Liver (tissue), 9 donors: ENCODE measurements around the gene CSF2RB. TPM values are rescaled to one million over a fixed set of nuclear protein-coding genes. Genes with fewer than 3 reads are reported as not detected.

ENCODE experiments used
- DNase-seq: peaks from one replicate; pipeline ENCODE4 v3.0.0-alpha.2; 2017; ENCODE audit warnings: low spot score
- H3K27ac ChIP-seq, 2 donors: one replicate each; pipeline ENCODE4 v1.7.0; 2013; ENCODE audit warnings: inconsistent platforms in 2 of 2, low read length in 2 of 2, control low read depth in 1 of 2, low read depth in 1 of 2, mild to moderate bottlenecking in 1 of 2
- H3K27me3 ChIP-seq, 4 donors: one replicate each; pipeline versions ENCODE4 v1.6.1 to v1.7.0; 2013; ENCODE audit warnings: low read length in 3 of 4, inconsistent platforms in 1 of 4, mild to moderate bottlenecking in 1 of 4, moderate library complexity in 1 of 4; ENCODE audit not compliant: control insufficient read depth in 4 of 4, insufficient read depth in 4 of 4
- H3K36me3 ChIP-seq, 4 donors: one replicate each; pipeline versions ENCODE4 v1.6.1 to v1.7.0; 2013; ENCODE audit warnings: low read length in 3 of 4, mild to moderate bottlenecking in 3 of 4, low read depth in 1 of 4, moderate library complexity in 1 of 4; ENCODE audit not compliant: control insufficient read depth in 4 of 4, insufficient read depth in 3 of 4
- H3K4me1 ChIP-seq, 4 donors: one replicate each; pipeline versions ENCODE4 v1.6.1 to v1.7.0; 2013; ENCODE audit warnings: low read length in 3 of 4, mild to moderate bottlenecking in 3 of 4, moderate library complexity in 1 of 4; ENCODE audit not compliant: control insufficient read depth in 4 of 4, insufficient read depth in 4 of 4
- H3K4me3 ChIP-seq, 3 donors: one replicate each; pipeline versions ENCODE4 v1.6.1 to v1.7.0; 2013; ENCODE audit warnings: low read length in 3 of 3, control low read depth in 1 of 3, low read depth in 1 of 3, mild to moderate bottlenecking in 1 of 3
- H3K9ac ChIP-seq, 2 donors: one replicate each; pipeline ENCODE4 v1.7.0; 2013; ENCODE audit warnings: low read length in 2 of 2, mild to moderate bottlenecking in 2 of 2, moderate library complexity in 2 of 2, control low read depth in 1 of 2, low read depth in 1 of 2
- H3K9me3 ChIP-seq, 4 donors: one replicate each; pipeline versions ENCODE4 v1.6.1 to v1.7.0; 2013; ENCODE audit warnings: low read length in 3 of 4; ENCODE audit not compliant: control insufficient read depth in 4 of 4
- EGR1 ChIP-seq, 2 donors: IDR thresholded peaks; 2 replicates each; pipeline ENCODE4 v1.6.1; 2016 to 2018; ENCODE audit warnings: antibody characterized with exemption in 2 of 2, low read depth in 2 of 2
- FOXA1 ChIP-seq: IDR thresholded peaks from 2 replicates; pipeline ENCODE4 v1.6.1; 2016; ENCODE audit warnings: antibody characterized with exemption
- GABPA ChIP-seq, 2 donors: IDR thresholded peaks in 1 of 2; conservative IDR thresholded peaks in 1 of 2; 2 replicates each; pipeline ENCODE4 v1.6.1; 2016; ENCODE audit warnings: antibody characterized with exemption in 2 of 2, mild to moderate bottlenecking in 1 of 2, moderate library complexity in 1 of 2
- HNF4A ChIP-seq, 2 donors: conservative IDR thresholded peaks; 2 replicates each; pipeline ENCODE4 v1.6.1; 2016; ENCODE audit warnings: antibody characterized with exemption in 2 of 2, mild to moderate bottlenecking in 2 of 2
- JUND ChIP-seq, 2 donors: IDR thresholded peaks; 2 replicates each; pipeline ENCODE4 v1.6.1; 2016; ENCODE audit warnings: antibody characterized with exemption in 2 of 2
- RAD21 ChIP-seq, 2 donors: IDR thresholded peaks; 2 replicates each; pipeline ENCODE4 v1.6.1; 2016; ENCODE audit warnings: antibody characterized with exemption in 2 of 2, mild to moderate bottlenecking in 2 of 2
- RXRA ChIP-seq, 2 donors: IDR thresholded peaks; 2 replicates each; pipeline ENCODE4 v1.6.1; 2017 to 2018; ENCODE audit warnings: antibody characterized with exemption in 2 of 2, mild to moderate bottlenecking in 1 of 2
- SP1 ChIP-seq: IDR thresholded peaks from 2 replicates; pipeline ENCODE4 v1.6.1; 2018; ENCODE audit warnings: antibody characterized with exemption, mild to moderate bottlenecking
- TAF1 ChIP-seq: conservative IDR thresholded peaks from 2 replicates; pipeline ENCODE4 v1.6.1; 2016; ENCODE audit warnings: antibody characterized with exemption, mild to moderate bottlenecking
- YY1 ChIP-seq: IDR thresholded peaks from 2 replicates; pipeline ENCODE4 v1.6.1; 2016; ENCODE audit warnings: antibody characterized with exemption, mild to moderate bottlenecking
- WGBS: extraction: QIAGEN DNeasy Blood & Tissue Kit; methylation state at CpG from one replicate; pipeline ENCODE4 v1.1.7; 2013; 5-methylcytosine and 5-hydroxymethylcytosine counted together
- polyA plus RNA-seq, 2 donors: library from polyadenylated mRNA; stranded (reverse) in 1 of 2; unstranded in 1 of 2; fragments of 200-250 nt in 1 of 2; fragments of >200 nt in 1 of 2; fragmentation: Nextera tagmentation in 1 of 2; extraction: Ambion mirVana in 1 of 2; gene quantifications; one replicate each; pipeline versions ENCODE4 v1.2.1 to v1.2.3, GENCODE V29; 2013 to 2015
- total RNA-seq, 2 donors: library from RNA; depleted of rRNA; stranded (reverse); fragments of >200 nt; gene quantifications; one replicate each; pipeline ENCODE4 v1.2.3, GENCODE V29; 2014
- TF ChIP-seq, protein P1 (sequence below): IDR thresholded peaks from 2 replicates; pipeline ENCODE4 v1.6.1; 2016; ENCODE audit warnings: antibody characterized with exemption, mild to moderate bottlenecking
- TF ChIP-seq, protein P2 (sequence below): IDR thresholded peaks from 2 replicates; pipeline ENCODE4 v1.6.1; 2016; ENCODE audit warnings: antibody characterized with exemption
- TF ChIP-seq, protein P3 (sequence below): IDR thresholded peaks from 2 replicates; pipeline ENCODE4 v1.6.1; 2016; ENCODE audit warnings: antibody characterized with exemption
- TF ChIP-seq, protein P4 (sequence below): fragments of 150-350 bp; IDR thresholded peaks from 2 replicates; pipeline ENCODE4 v1.5.1; 2017; ENCODE audit warnings: improper control_type of control experiment, low read depth, low read length; ENCODE audit not compliant: missing input control
- donor health status: healthy.
- donor health status: healthy.
- donor health status: healthy.
- donor health status: healthy.
- donor health status: healthy.

CSF2RB gene
- total and polyA plus RNA-seq, 4 donors, result 0.72 to 10.5 (median 2.3) TPM

DNA sequence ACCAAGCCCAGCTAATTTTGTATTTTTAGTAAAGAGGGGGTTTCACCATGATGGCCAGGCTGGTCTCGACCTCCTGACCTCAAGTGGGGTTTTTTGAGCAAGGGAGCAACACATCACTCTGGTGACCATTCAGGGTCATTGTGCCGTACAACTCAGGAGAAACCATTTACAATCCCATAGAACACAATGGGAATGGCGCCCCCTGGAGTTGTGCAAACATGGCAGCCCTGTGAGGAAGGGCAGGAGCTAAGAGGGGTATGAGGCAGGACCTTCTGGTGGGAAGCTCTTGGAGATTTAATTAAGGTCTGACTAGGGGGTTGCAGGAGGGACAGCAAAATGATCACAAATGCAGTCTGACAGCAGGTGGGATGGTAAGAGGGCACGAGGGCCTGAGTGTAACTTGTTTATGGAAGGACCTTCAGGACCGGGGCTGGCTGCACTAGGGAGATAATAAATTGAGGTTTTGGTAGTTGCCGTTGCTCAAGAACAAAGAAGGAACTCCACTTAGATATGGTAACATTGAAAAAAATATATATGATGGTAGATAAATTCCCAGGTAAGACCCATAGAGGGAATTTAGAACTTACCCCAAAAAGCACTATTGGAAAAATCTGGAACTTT lies 9.1 kb upstream of the CSF2RB start:
- H3K4me1 ChIP-seq, result no peaks in the 10 kb centered on the region
- WGBS, result 67% methylated on average over 6 of the region's 6 CpGs
- H3K9me3 ChIP-seq, result peaks cover 0 to 8% (median 5%) of the 10 kb centered on the region in 4 donors
- H3K27ac ChIP-seq, result no peak overlapping the region
- no peak overlapping the region for H3K9ac ChIP-seq
- no peak overlapping the region for H3K4me3 ChIP-seq
- TF ChIP-seq EGR1 (IDR thresholded peaks at IDR 0.05; ENCODE audit: low read depth in 2 of 2), result no peak
- TF ChIP-seq, protein P1, sequence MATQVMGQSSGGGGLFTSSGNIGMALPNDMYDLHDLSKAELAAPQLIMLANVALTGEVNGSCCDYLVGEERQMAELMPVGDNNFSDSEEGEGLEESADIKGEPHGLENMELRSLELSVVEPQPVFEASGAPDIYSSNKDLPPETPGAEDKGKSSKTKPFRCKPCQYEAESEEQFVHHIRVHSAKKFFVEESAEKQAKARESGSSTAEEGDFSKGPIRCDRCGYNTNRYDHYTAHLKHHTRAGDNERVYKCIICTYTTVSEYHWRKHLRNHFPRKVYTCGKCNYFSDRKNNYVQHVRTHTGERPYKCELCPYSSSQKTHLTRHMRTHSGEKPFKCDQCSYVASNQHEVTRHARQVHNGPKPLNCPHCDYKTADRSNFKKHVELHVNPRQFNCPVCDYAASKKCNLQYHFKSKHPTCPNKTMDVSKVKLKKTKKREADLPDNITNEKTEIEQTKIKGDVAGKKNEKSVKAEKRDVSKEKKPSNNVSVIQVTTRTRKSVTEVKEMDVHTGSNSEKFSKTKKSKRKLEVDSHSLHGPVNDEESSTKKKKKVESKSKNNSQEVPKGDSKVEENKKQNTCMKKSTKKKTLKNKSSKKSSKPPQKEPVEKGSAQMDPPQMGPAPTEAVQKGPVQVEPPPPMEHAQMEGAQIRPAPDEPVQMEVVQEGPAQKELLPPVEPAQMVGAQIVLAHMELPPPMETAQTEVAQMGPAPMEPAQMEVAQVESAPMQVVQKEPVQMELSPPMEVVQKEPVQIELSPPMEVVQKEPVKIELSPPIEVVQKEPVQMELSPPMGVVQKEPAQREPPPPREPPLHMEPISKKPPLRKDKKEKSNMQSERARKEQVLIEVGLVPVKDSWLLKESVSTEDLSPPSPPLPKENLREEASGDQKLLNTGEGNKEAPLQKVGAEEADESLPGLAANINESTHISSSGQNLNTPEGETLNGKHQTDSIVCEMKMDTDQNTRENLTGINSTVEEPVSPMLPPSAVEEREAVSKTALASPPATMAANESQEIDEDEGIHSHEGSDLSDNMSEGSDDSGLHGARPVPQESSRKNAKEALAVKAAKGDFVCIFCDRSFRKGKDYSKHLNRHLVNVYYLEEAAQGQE, result no peak
- TF ChIP-seq RXRA (IDR thresholded peaks at IDR 0.05), result no peak
- TF ChIP-seq FOXA1, result no peak
- no peak for DNase-seq
- H3K27me3 ChIP-seq, result peaks cover 0 to 4% (median 1%) of the 10 kb centered on the region in 4 donors
- H3K36me3 ChIP-seq, result no peaks in the 10 kb centered on the region

DNA sequence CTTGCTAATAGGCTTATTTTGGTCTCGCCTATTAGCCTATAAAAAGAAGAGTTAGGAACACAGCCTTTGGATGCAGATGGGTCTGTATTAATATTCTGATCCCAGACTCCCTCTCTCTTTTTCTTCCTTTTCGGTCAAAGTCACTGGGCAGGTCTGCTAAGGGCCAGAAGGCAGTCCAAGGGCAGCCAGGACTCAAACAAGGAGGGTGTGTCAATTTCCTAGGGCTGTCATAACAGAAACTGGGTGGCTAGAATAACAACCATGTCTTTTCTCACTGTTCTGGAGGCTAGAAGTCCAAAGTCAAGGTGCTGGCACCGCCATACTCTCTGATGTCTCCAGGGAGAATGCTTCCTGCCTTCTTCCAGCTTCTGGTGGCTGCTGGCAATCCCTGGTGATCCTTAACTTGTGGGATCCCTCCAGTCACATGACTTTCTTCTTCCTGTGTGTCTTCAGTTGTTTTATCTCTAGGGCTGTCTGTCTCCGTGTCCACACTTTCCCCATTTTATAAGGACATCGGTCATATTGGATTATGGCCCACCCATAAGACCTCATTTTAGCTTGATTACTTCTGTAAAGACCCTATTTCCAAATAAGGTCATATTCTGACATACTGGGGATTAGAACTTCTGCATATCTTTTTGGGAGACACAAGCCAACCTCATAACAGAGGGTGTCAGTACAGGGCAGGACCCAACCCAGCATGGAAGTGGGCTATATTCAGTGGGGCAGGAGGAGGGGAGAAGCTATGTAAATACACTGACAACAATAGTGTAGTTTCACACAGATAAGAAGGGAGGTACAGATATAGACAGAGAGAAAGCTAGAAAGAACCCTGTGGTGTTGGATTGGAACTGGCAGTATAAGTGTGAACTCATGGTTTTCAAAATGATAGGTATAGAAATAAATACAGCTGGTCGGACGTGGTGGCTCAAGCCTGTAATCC lies 5.9 kb upstream of the CSF2RB start:
- H3K9ac ChIP-seq, result no peak overlapping the region
- no peak for TF ChIP-seq RXRA (IDR thresholded peaks at IDR 0.05)
- TF ChIP-seq, protein P2, sequence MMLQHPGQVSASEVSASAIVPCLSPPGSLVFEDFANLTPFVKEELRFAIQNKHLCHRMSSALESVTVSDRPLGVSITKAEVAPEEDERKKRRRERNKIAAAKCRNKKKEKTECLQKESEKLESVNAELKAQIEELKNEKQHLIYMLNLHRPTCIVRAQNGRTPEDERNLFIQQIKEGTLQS, result no peak
- TF ChIP-seq JUND (IDR thresholded peaks at IDR 0.05), result no peak
- no peak for TF ChIP-seq HNF4A (conservative IDR thresholded peaks at IDR 0.05)
- TF ChIP-seq FOXA1, result no peak
- no peak for TF ChIP-seq GABPA (IDR thresholded peaks at IDR 0.05 in 1 of 2, conservative IDR thresholded peaks at IDR 0.05 in 1 of 2)
- TF ChIP-seq SP1, result no peak
- no peak for TF ChIP-seq TAF1
- TF ChIP-seq, protein P3, sequence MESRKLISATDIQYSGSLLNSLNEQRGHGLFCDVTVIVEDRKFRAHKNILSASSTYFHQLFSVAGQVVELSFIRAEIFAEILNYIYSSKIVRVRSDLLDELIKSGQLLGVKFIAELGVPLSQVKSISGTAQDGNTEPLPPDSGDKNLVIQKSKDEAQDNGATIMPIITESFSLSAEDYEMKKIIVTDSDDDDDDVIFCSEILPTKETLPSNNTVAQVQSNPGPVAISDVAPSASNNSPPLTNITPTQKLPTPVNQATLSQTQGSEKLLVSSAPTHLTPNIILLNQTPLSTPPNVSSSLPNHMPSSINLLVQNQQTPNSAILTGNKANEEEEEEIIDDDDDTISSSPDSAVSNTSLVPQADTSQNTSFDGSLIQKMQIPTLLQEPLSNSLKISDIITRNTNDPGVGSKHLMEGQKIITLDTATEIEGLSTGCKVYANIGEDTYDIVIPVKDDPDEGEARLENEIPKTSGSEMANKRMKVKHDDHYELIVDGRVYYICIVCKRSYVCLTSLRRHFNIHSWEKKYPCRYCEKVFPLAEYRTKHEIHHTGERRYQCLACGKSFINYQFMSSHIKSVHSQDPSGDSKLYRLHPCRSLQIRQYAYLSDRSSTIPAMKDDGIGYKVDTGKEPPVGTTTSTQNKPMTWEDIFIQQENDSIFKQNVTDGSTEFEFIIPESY, result no peak
- TF ChIP-seq, protein P4, sequence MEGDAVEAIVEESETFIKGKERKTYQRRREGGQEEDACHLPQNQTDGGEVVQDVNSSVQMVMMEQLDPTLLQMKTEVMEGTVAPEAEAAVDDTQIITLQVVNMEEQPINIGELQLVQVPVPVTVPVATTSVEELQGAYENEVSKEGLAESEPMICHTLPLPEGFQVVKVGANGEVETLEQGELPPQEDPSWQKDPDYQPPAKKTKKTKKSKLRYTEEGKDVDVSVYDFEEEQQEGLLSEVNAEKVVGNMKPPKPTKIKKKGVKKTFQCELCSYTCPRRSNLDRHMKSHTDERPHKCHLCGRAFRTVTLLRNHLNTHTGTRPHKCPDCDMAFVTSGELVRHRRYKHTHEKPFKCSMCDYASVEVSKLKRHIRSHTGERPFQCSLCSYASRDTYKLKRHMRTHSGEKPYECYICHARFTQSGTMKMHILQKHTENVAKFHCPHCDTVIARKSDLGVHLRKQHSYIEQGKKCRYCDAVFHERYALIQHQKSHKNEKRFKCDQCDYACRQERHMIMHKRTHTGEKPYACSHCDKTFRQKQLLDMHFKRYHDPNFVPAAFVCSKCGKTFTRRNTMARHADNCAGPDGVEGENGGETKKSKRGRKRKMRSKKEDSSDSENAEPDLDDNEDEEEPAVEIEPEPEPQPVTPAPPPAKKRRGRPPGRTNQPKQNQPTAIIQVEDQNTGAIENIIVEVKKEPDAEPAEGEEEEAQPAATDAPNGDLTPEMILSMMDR, result no peak
- TF ChIP-seq RAD21 (IDR thresholded peaks at IDR 0.05), result no peak
- TF ChIP-seq EGR1 (IDR thresholded peaks at IDR 0.05; ENCODE audit: low read depth in 2 of 2), result no peak
- no peak for TF ChIP-seq YY1
- TF ChIP-seq, protein P1, result no peak
- H3K9me3 ChIP-seq, result peaks cover 0 to under 1% (median 0%) of the 10 kb centered on the region in 4 donors
- WGBS, result 72% methylated on average over 7 of the region's 7 CpGs
- no peak for DNase-seq
- no peaks in the 10 kb centered on the region for H3K36me3 ChIP-seq
- no peak overlapping the region for H3K4me3 ChIP-seq
- H3K4me1 ChIP-seq, result no peaks in the 10 kb centered on the region
- H3K27me3 ChIP-seq, result peaks cover 0 to 4% (median 1%) of the 10 kb centered on the region in 4 donors
- no peak overlapping the region for H3K27ac ChIP-seq
